ENCODE results near the gene CCDC88B.
"Not testable (repeated sequence)": the region's sequence is repeated elsewhere in the genome, so short reads cannot be mapped to it uniquely, and the experiment has no call there.

- TF ChIP-seq CTCF (IDR thresholded peaks at IDR 0.05 in 2 of 3, conservative IDR thresholded peaks at IDR 0.05 in 1 of 3; ENCODE audit: control insufficient read depth in 2 of 3, extremely low read depth in 1 of 3, insufficient read depth in 1 of 3, low read depth in 3 of 3, low read length in 3 of 3); TCF7 (IDR thresholded peaks at IDR 0.05; ENCODE audit: borderline replicate concordance); ZZZ3 (IDR thresholded peaks at IDR 0.05; ENCODE audit: control insufficient read depth, insufficient read length, low read depth); ZBTB33 (IDR thresholded peaks at IDR 0.05): not testable (repeated sequence)
- peak; percentile 58; the same call in 1 of the 2 replicates for TF ChIP-seq POLR2A (IDR thresholded peaks at IDR 0.05; ENCODE audit: low read depth, low read length)
Observed at GRCh38 chr11:64315667-64316526, 24.1 kb upstream of the CCDC88B start.
